Measurements from ENCODE around the gene ZNF891. TPM values are rescaled to one million over a fixed set of nuclear protein-coding genes. Genes with fewer than 3 reads are reported as not detected.

ZNF891 gene
- total RNA-seq, 1 experiment from 2014 or later: 3.8 TPM

GRCh38 chr12:133106253-133106652 is 23.8 kb downstream of the ZNF891 start (continued):
- TF ChIP-seq ZSCAN18 (CRISPR knock-in tag; IDR thresholded peaks at IDR 0.05) (no peak), PREB (CRISPR knock-in tag; IDR thresholded peaks at IDR 0.05; ENCODE audit: borderline replicate concordance) (no peak), SOX15 (CRISPR knock-in tag; IDR thresholded peaks at IDR 0.05) (no peak), IRF2 (CRISPR knock-in tag; IDR thresholded peaks at IDR 0.05; ENCODE audit: borderline replicate concordance, low read depth) (no peak)

- ChIA-PET POLR2A (no interaction called here), CTCF (no interaction called here)
- DNase-seq (ENCODE audit: low spot score) (no peak), ATAC-seq (no peak)
- H3K36me3 Mint-ChIP-seq: peaks cover 99% of the 10 kb centered on the region
- H3K27ac Mint-ChIP-seq: no peak overlapping the region
- H3K27me3 Mint-ChIP-seq (ENCODE audit: low read depth): peaks cover 23% of the 10 kb centered on the region
- no peak for TF ChIP-seq RORB (CRISPR knock-in tag; IDR thresholded peaks at IDR 0.05)
- TF ChIP-seq CREM (CRISPR knock-in tag; IDR thresholded peaks at IDR 0.05): no peak
- no peak for TF ChIP-seq FOXP1 (CRISPR knock-in tag; IDR thresholded peaks at IDR 0.05; ENCODE audit: borderline replicate concordance)
- no peak for TF ChIP-seq MAX (CRISPR knock-in tag; IDR thresholded peaks at IDR 0.05)
- no peak for TF ChIP-seq JAZF1 (CRISPR knock-in tag; IDR thresholded peaks at IDR 0.05)
- TF ChIP-seq HMGXB4 (CRISPR knock-in tag; IDR thresholded peaks at IDR 0.05): no peak
- no peak for TF ChIP-seq MYBL2 (CRISPR knock-in tag; IDR thresholded peaks at IDR 0.05)
- TF ChIP-seq TEAD1 (CRISPR knock-in tag; IDR thresholded peaks at IDR 0.05): no peak
- TF ChIP-seq AR (CRISPR knock-in tag; IDR thresholded peaks at IDR 0.05): no peak
- no peak for TF ChIP-seq STAT6 (CRISPR knock-in tag; conservative IDR thresholded peaks at IDR 0.05; ENCODE audit: low read depth)
- no peak for TF ChIP-seq ZNF671 (CRISPR knock-in tag; IDR thresholded peaks at IDR 0.05)
- no peak for TF ChIP-seq E2F5 (CRISPR knock-in tag; IDR thresholded peaks at IDR 0.05)
- TF ChIP-seq MXD4 (CRISPR knock-in tag; IDR thresholded peaks at IDR 0.05; ENCODE audit: borderline replicate concordance): no peak
- no peak for TF ChIP-seq OVOL2 (CRISPR knock-in tag; IDR thresholded peaks at IDR 0.05; ENCODE audit: borderline replicate concordance)
- no peak for TF ChIP-seq ZNF317 (CRISPR knock-in tag; IDR thresholded peaks at IDR 0.05; ENCODE audit: borderline replicate concordance, low read depth)
- no peak overlapping the region for H3K4me3 Mint-ChIP-seq
- peaks cover 92% of the 10 kb centered on the region for H3K9me3 Mint-ChIP-seq
- no peaks in the 10 kb centered on the region for H3K4me1 Mint-ChIP-seq
Measured at GRCh38 chr12:133105620-133106019, 24.5 kb downstream of the ZNF891 start.
